ENCODE measurements around the gene SLC40A1. TPM values are rescaled to one million over a fixed set of nuclear protein-coding genes. Genes with fewer than 3 reads are reported as not detected.

SLC40A1 gene
- total RNA-seq, 2 experiments from 2014 or later = 4.7 to 4.8 TPM

- H3K9me3 Mint-ChIP-seq = no peaks in the 10 kb centered on the region
- H3K27me3 Mint-ChIP-seq = peaks cover 4% of the 10 kb centered on the region
- no peak overlapping the region for H3K4me3 Mint-ChIP-seq
- POLR2A ChIA-PET = no interaction called here
- intact Hi-C loops (cut with micrococcal nuclease) = no loop called here
- CTCF ChIA-PET = no interaction called here
- H3K36me3 Mint-ChIP-seq = no peaks in the 10 kb centered on the region
- no peak for DNase-seq
- no peaks in the 10 kb centered on the region for H3K4me1 Mint-ChIP-seq (ENCODE audit: low read depth)
- H3K27ac Mint-ChIP-seq = no peak overlapping the region
Observed at GRCh38 chr2:189527812-189528592, 52.6 kb downstream of the SLC40A1 start.

- Mint-ChIP-seq H3K9me3 (no peaks in the 10 kb centered on the region), H3K27me3 (peaks cover 4% of the 10 kb centered on the region), H3K27ac (no peak overlapping the region), H3K36me3 (no peaks in the 10 kb centered on the region), H3K4me1 (ENCODE audit: low read depth) (no peaks in the 10 kb centered on the region), H3K4me3 (no peak overlapping the region)
- POLR2A ChIA-PET = no interaction called here
- CTCF ChIA-PET = no interaction called here
- intact Hi-C loops (cut with micrococcal nuclease) = no loop called here
- DNase-seq = no peak
Observed at GRCh38 chr2:189527041-189527750, 53.4 kb downstream of the SLC40A1 start.

DNA sequence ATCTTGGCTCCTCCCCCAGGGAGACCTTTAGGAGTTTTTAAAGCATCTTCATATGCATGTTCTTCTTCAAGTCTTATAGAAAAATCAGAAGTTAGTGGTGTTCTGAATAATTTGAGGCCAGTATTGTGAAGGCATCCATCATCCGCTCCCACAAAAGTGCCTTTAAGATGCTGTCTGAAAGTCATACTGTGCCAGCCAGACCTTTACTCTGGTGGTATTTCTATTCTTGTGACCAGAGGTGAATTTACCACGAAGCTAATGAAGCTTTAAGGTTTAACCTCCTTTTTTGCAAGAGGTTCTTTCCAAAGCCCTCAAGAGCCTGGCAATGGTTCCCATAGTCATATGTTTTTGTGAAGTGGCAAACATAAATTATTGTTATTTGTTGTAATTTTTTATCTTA lies 54.3 kb downstream of the SLC40A1 start:
- Mint-ChIP-seq H3K36me3 (no peaks in the 10 kb centered on the region), H3K27me3 (peaks cover 2% of the 10 kb centered on the region), H3K4me3 (no peak overlapping the region), H3K27ac (no peak overlapping the region), H3K4me1 (ENCODE audit: low read depth) (no peaks in the 10 kb centered on the region), H3K9me3 (no peaks in the 10 kb centered on the region)
- intact Hi-C loops (cut with micrococcal nuclease) = no loop called here
- POLR2A ChIA-PET = no interaction called here
- DNase-seq = no peak
- CTCF ChIA-PET = no interaction called here

DNA sequence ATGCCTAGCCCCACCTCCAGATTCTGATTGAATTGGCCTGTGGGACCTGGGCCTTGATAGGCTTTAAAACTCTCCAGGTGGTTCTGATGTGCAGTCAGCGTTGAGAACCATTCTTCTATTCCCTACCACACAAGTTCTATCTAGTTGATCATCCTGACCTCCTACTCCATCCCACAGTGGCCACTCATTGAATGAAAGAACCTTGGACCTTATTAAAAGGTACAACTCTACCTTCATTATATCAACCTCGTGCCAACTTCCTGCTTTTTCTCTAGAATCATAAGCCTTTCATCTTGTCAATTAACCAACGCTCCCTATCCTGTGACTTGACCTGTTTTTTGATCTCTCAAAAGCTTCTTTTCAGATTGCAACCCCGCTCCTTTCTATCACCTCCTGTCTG lies 55.8 kb downstream of the SLC40A1 start:
- ChIA-PET CTCF (no interaction called here), POLR2A (no interaction called here)
- H3K4me3 Mint-ChIP-seq = no peak overlapping the region
- no peaks in the 10 kb centered on the region for H3K4me1 Mint-ChIP-seq (ENCODE audit: low read depth)
- no peak overlapping the region for H3K27ac Mint-ChIP-seq
- H3K9me3 Mint-ChIP-seq = no peaks in the 10 kb centered on the region
- peaks cover 2% of the 10 kb centered on the region for H3K27me3 Mint-ChIP-seq
- no peak for DNase-seq
- intact Hi-C loops (cut with micrococcal nuclease) = no loop called here
- H3K36me3 Mint-ChIP-seq = no peaks in the 10 kb centered on the region

DNA sequence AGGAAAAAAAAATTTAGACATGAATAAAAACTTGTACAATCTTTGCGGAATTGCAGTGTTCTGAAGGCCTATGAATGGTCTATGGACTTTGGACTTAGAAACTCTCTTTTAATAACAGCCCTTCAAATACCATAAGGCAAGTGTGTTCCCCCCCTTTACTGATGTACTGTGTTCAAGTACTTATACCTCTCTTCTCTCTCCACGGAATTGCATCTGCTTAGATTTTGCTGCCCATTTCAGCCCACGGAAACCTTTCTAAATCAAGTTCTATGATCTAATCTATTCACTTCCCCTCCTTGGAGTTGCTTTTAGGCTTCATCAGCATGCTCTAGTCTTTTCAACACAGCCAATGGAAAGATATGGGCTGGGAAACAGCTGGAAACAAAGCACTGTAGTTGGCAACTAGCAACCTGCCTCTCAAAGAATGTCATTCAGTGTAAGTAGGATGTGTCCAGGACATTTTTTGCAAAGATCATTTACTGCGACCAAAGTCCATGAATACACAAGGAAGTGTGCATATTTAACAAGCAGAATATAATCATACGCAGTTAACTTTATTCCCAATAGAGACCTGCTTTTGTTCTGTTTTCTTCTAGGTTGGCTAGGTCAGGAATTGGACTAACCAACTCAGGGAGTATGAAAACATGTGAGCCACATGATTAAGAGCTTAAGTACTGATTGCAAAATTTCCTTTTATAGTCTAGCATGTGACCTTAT lies 58.0 kb downstream of the SLC40A1 start:
- Mint-ChIP-seq H3K4me1 (ENCODE audit: low read depth) (no peaks in the 10 kb centered on the region), H3K36me3 (no peaks in the 10 kb centered on the region), H3K4me3 (no peak overlapping the region), H3K9me3 (no peaks in the 10 kb centered on the region), H3K27ac (no peak overlapping the region), H3K27me3 (peaks cover 2% of the 10 kb centered on the region)
- DNase-seq = no peak
- POLR2A ChIA-PET = no interaction called here
- CTCF ChIA-PET = no interaction called here
- intact Hi-C loops (cut with micrococcal nuclease) = no loop called here

DNA sequence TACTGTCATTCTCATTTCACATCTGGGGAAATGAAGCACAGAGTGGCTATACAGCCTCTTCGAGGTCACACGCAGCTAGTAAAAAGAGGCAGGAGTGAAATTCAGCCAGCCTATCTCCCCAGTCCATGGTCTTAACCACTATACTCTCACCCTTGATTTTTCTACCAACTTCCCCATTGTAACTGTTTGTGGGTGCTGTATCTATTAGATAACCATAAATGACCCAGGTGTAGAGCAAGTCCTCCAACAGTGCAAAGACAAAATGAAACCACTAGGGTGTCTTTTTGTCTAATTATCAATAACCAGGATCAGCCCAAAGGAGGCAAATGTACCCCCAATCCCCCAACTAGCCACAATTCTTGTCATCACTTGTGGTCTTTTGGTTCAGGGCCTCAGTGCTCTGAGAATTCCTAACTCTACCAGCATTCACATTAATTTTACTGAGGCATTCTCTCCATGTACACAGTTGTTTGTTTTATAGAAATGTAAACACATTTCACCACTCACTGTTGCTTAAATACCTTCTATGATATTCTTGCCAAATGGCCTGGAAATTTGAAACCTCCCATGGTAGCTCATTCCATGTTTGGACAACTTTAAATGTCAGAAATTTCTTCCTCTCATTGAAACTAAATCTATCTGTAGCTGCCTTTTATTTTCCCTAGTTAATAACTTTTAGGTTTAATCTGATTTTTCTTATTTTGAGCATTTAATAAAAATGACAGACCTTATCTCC lies 58.7 kb downstream of the SLC40A1 start:
- ChIA-PET POLR2A (no interaction called here), CTCF (no interaction called here)
- H3K4me1 Mint-ChIP-seq (ENCODE audit: low read depth) = no peaks in the 10 kb centered on the region
- intact Hi-C loops (cut with micrococcal nuclease) = no loop called here
- H3K4me3 Mint-ChIP-seq = no peak overlapping the region
- peaks cover 5% of the 10 kb centered on the region for H3K9me3 Mint-ChIP-seq
- H3K27me3 Mint-ChIP-seq = peaks cover 2% of the 10 kb centered on the region
- H3K27ac Mint-ChIP-seq = no peak overlapping the region
- no peaks in the 10 kb centered on the region for H3K36me3 Mint-ChIP-seq
- no peak for DNase-seq

DNA sequence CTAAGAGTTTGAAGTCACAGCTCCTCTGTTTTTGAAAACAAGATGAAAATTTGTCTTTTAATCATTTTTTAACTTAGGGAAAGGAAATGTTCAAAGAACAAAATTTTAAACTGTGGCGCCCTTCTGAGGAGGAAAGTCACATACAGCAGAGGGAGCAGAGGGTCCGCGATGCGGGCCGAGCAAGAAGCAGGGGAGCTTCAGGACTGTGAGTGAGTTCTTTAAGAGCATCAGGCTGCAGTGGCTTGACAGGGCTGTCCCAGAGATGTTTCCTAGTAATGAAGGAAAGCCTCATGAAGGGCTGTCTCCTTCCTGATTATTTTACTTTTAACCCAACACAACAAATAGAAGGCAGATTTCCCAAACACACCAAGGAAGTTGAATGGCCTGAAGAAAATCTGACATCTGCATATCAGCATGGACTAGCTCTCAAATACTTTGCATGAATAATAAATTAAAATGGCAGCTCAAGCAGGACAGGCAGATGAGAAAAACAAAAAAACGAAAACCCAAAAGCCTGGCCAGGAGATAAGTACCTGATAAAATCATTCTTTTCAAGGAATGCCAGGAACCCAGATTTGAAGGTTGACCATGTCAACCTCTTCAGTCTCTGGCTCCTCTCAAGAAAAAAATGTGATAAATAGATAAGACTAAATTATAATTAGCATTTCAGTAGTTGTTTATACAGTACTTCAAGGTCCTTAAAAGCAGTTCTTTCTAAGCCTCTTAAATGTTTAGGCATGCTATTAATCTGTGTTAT lies 60.8 kb downstream of the SLC40A1 start:
- H3K4me3 Mint-ChIP-seq = no peak overlapping the region
- H3K4me1 Mint-ChIP-seq (ENCODE audit: low read depth) = no peaks in the 10 kb centered on the region
- no peak for DNase-seq
- intact Hi-C loops (cut with micrococcal nuclease) = no loop called here
- CTCF ChIA-PET = interaction anchor here (1.5 kb wide), 1 partner anchor 13 kb away, joined by 4 read pairs; no protein-coding TSS in a partner anchor
- no peak overlapping the region for H3K27ac Mint-ChIP-seq
- peaks cover 5% of the 10 kb centered on the region for H3K27me3 Mint-ChIP-seq
- peaks cover 5% of the 10 kb centered on the region for H3K9me3 Mint-ChIP-seq
- POLR2A ChIA-PET = no interaction called here
- H3K36me3 Mint-ChIP-seq = no peaks in the 10 kb centered on the region

GRCh38 chr2:189517847-189518535 lies 62.6 kb downstream of the SLC40A1 start:
- no peak for DNase-seq
- Mint-ChIP-seq H3K9me3 (peaks cover 5% of the 10 kb centered on the region), H3K4me3 (no peak overlapping the region), H3K36me3 (no peaks in the 10 kb centered on the region), H3K4me1 (ENCODE audit: low read depth) (no peaks in the 10 kb centered on the region), H3K27ac (no peak overlapping the region), H3K27me3 (peaks cover 5% of the 10 kb centered on the region)
- intact Hi-C loops (cut with micrococcal nuclease) = no loop called here
- ChIA-PET POLR2A (no interaction called here), CTCF (no interaction called here)

DNA sequence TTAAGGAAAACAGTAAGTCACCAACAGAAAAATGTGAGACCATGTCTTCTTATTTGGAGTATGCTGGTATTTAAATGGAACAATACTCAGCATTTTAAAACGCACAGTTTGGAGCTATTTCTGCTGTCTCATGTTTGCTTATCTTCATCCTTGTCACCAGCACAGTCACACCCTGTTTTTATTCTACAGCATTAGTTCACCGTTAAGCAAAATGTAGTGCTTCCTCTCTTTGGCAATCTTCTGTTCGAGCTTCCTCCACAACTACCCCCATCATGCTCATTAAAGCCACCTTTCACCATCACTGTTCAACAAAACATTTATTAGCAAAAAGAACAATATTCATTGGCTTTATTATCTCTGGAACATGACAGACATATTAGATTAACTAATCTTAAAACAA lies 64.0 kb downstream of the SLC40A1 start:
- Mint-ChIP-seq H3K9me3 (peaks cover 5% of the 10 kb centered on the region), H3K4me1 (ENCODE audit: low read depth) (no peaks in the 10 kb centered on the region), H3K4me3 (no peak overlapping the region), H3K27me3 (peaks cover 5% of the 10 kb centered on the region), H3K36me3 (no peaks in the 10 kb centered on the region), H3K27ac (no peak overlapping the region)
- no peak for DNase-seq
- intact Hi-C loops (cut with micrococcal nuclease) = no loop called here
- ChIA-PET POLR2A (no interaction called here), CTCF (no interaction called here)

DNA sequence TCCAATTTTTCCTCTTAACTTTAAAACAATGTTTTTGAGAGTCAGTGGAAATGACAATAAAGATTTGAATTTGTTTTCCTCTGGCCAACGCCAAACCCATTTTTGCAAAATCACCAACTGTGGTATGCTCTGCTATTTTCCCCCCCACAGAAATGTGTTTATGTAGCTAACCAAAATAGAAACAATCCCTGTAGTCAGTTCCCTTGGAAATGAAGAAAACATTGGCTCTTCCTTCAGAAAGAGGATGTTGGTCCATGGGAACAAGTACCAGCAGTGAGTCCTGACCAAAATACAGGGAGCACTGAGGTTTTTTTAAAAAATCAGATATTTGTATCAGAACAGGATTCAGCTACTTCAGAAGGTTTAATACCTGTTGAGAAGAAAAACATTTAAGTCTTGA lies 65.3 kb downstream of the SLC40A1 start:
- Mint-ChIP-seq H3K27me3 (peaks cover 5% of the 10 kb centered on the region), H3K9me3 (peaks cover 5% of the 10 kb centered on the region), H3K36me3 (no peaks in the 10 kb centered on the region), H3K27ac (no peak overlapping the region), H3K4me3 (no peak overlapping the region), H3K4me1 (ENCODE audit: low read depth) (no peaks in the 10 kb centered on the region)
- no peak for DNase-seq
- ChIA-PET CTCF (no interaction called here), POLR2A (no interaction called here)
- intact Hi-C loops (cut with micrococcal nuclease) = no loop called here

DNA sequence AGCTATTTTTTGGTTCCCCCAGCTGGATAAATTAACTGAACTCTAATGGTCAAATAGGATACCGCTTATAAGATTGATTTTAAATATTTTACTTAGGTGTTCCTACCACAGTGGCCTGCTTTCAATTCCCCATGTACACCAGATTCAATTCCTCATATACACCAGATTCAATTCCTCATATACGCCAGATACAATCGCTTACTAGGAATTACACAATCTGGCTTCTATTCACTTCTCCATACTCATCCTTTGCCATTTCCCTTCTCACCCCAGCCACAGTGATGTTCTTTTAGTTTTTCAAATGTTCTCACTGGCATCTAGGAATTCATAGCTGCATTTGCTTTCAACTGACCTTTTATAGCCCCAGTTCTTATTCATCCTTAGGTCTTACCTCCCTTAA lies 66.5 kb downstream of the SLC40A1 start:
- DNase-seq = no peak
- Mint-ChIP-seq H3K4me1 (ENCODE audit: low read depth) (no peaks in the 10 kb centered on the region), H3K27me3 (peaks cover 5% of the 10 kb centered on the region), H3K27ac (no peak overlapping the region), H3K9me3 (peaks cover 8% of the 10 kb centered on the region), H3K4me3 (no peak overlapping the region), H3K36me3 (no peaks in the 10 kb centered on the region)
- CTCF ChIA-PET = no interaction called here
- intact Hi-C loops (cut with micrococcal nuclease) = no loop called here
- POLR2A ChIA-PET = no interaction called here

Data from activated CD4-positive, alpha-beta memory T cell treated with anti-CD3 and anti-CD28 coated beads for 36 hours (primary cell).